H1 (cell line): ENCODE results near the gene LRRC37B. TPM values are rescaled to one million over a fixed set of nuclear protein-coding genes. Genes with fewer than 3 reads are reported as not detected.
A peak's percentile ranks its signal among the peaks of the same experiment; 100 is the strongest.
"Not testable (repeated sequence)": the region's sequence is repeated elsewhere in the genome, so short reads cannot be mapped to it uniquely, and the experiment has no call there.

Source experiments
- CTCF ChIA-PET: fragments of 300-600 bp; sonication (Branson Sonifier 250); formaldehyde crosslinking; loops from one replicate; lab custom pipeline; 2021; ENCODE audit not compliant: partially characterized antibody; lab: Charles Lee
- POLR2A ChIA-PET: fragments of 300-600 bp; sonication (Branson Sonifier 250); formaldehyde crosslinking; loops from one replicate; lab custom pipeline; 2021; ENCODE audit warnings: inconsistent platforms; ENCODE audit not compliant: partially characterized antibody; lab: Charles Lee
- DNase-seq, 2 experiments: peaks; one replicate each; pipeline versions ENCODE4 v3.0.0 to v3.0.0-alpha.2; 2010 to 2022; ENCODE audit warnings: low spot score in 2 of 2, low read depth in 1 of 2, mixed read lengths in 1 of 2
- FAIRE-seq: peaks from 2 replicates; lab custom pipeline; 2011; peaks lifted over from hg19 to GRCh38; lab: Jason Lieb, UNC
- H2AFZ ChIP-seq: 2 replicates; pipeline ENCODE4 v1.8.1; 2012; ENCODE audit warnings: low read length, inconsistent platforms
- H2AK5ac ChIP-seq: 2 replicates; pipeline ENCODE4 v1.6.1; 2013; ENCODE audit warnings: low read depth, low read length
- H2BK120ac ChIP-seq: replicated peaks from 2 replicates; pipeline ENCODE3; 2013; ENCODE audit warnings: low read depth, low read length, inconsistent platforms
- H2BK12ac ChIP-seq: 2 replicates; pipeline ENCODE4 v1.6.1; 2013; ENCODE audit warnings: low read depth, low read length
- H2BK15ac ChIP-seq: 2 replicates; pipeline ENCODE4 v1.6.1; 2013; ENCODE audit warnings: low read length
- H2BK20ac ChIP-seq: 2 replicates; pipeline ENCODE4 v1.6.1; 2013; ENCODE audit warnings: low read length
- H2BK5ac ChIP-seq: 2 replicates; pipeline ENCODE4 v1.6.1; 2013; ENCODE audit warnings: low read depth, low read length
- H3K14ac ChIP-seq: 2 replicates; pipeline ENCODE4 v1.6.1; 2013; ENCODE audit warnings: inconsistent platforms; ENCODE audit not compliant: insufficient read length
- H3K18ac ChIP-seq: 2 replicates; pipeline ENCODE4 v1.6.1; 2013; ENCODE audit warnings: low read length; ENCODE audit errors: extremely low read depth
- H3K23ac ChIP-seq: 2 replicates; pipeline ENCODE4 v1.6.1; 2013; ENCODE audit warnings: inconsistent platforms; ENCODE audit not compliant: insufficient read length
- H3K23me2 ChIP-seq: 2 replicates; pipeline ENCODE4 v1.6.1; 2013; ENCODE audit warnings: low read depth, low read length
- H3K27ac ChIP-seq: 2 replicates; pipeline ENCODE4 v1.6.1; 2011; ENCODE audit warnings: low read depth, low read length, inconsistent platforms
- H3K27me3 ChIP-seq, 4 experiments: replicated peaks in 1 of 4; 1 replicate in 1 of 4; 2 replicates in 3 of 4; pipeline versions ENCODE4 v1.6.1 to v1.8.1; 2011 to 2013; ENCODE audit warnings: low read length in 3 of 4, mild to moderate bottlenecking in 3 of 4, inconsistent platforms in 2 of 4, mixed read lengths in 2 of 4, moderate library complexity in 1 of 4; ENCODE audit not compliant: control insufficient read depth in 3 of 4, insufficient read depth in 3 of 4; ENCODE audit errors: extremely low read depth in 1 of 4
- H3K36me3 ChIP-seq, 4 experiments: 2 replicates each; pipeline versions ENCODE4 v1.6.1 to v1.8.1; 2011 to 2013; ENCODE audit warnings: mild to moderate bottlenecking in 4 of 4, low read length in 3 of 4, moderate library complexity in 2 of 4, control low read depth in 1 of 4, inconsistent platforms in 1 of 4; ENCODE audit not compliant: insufficient read depth in 4 of 4, control insufficient read depth in 2 of 4
- H3K4ac ChIP-seq: replicated peaks from 2 replicates; pipeline ENCODE3; 2013; ENCODE audit warnings: low read length, low read depth, mixed read lengths, inconsistent platforms; ENCODE audit not compliant: insufficient read length
- H3K4me1 ChIP-seq, 4 experiments: replicated peaks in 1 of 4; 1 replicate in 1 of 4; 2 replicates in 3 of 4; pipeline versions ENCODE4 v1.6.1 to v1.8.1; 2011 to 2013; ENCODE audit warnings: low read length in 3 of 4, inconsistent platforms in 2 of 4, mixed read lengths in 1 of 4; ENCODE audit not compliant: insufficient read depth in 4 of 4, control insufficient read depth in 3 of 4
- H3K4me2 ChIP-seq, 2 experiments: 2 replicates each; pipeline versions ENCODE4 v1.6.1 to v1.8.1; 2011 to 2013; ENCODE audit warnings: low read depth in 2 of 2, low read length in 2 of 2, control low read depth in 1 of 2, inconsistent platforms in 1 of 2, mild to moderate bottlenecking in 1 of 2; ENCODE audit not compliant: insufficient read depth in 1 of 2
- H3K4me3 ChIP-seq, 4 experiments: fragments of 200-600, 300-600 bp in 1 of 4; sonication (generic), shearing (Covaris generic), sonication (Bioruptor Twin) in 1 of 4; 2 replicates each; pipeline versions ENCODE4 v1.5.1 to v1.8.1; 2011 to 2016; ENCODE audit warnings: low read length in 4 of 4, low read depth in 3 of 4, control low read depth in 2 of 4, inconsistent platforms in 2 of 4, mild to moderate bottlenecking in 2 of 4, mixed read lengths in 1 of 4, moderate library complexity in 1 of 4; ENCODE audit not compliant: insufficient read depth in 2 of 4; ENCODE audit errors: extremely low read depth in 1 of 4
- H3K56ac ChIP-seq: replicated peaks from 2 replicates; pipeline ENCODE3; 2013; ENCODE audit warnings: low read depth, mild to moderate bottlenecking, mixed read lengths, low read length, inconsistent platforms; ENCODE audit not compliant: insufficient read length
- H3K79me1 ChIP-seq: 2 replicates; pipeline ENCODE4 v1.6.1; 2013; ENCODE audit warnings: low read depth, low read length, control low read depth
- H3K79me2 ChIP-seq, 2 experiments: 2 replicates each; pipeline versions ENCODE4 v1.6.1 to v1.8.1; 2012 to 2013; ENCODE audit warnings: low read length in 2 of 2, mild to moderate bottlenecking in 2 of 2, inconsistent platforms in 1 of 2; ENCODE audit not compliant: insufficient read depth in 2 of 2, control insufficient read depth in 1 of 2
- H3K9ac ChIP-seq, 4 experiments: replicated peaks in 1 of 4; 1 replicate in 1 of 4; 2 replicates in 3 of 4; pipeline versions ENCODE4 v1.6.1 to v1.8.1; 2011 to 2013; ENCODE audit warnings: low read depth in 3 of 4, low read length in 3 of 4, control low read depth in 2 of 4, mild to moderate bottlenecking in 2 of 4, moderate library complexity in 2 of 4, inconsistent platforms in 1 of 4; ENCODE audit errors: extremely low read depth in 1 of 4
- H3K9me3 ChIP-seq, 2 experiments: 2 replicates each; pipeline versions ENCODE4 v1.6.1 to v1.8.1; 2012 to 2013; ENCODE audit warnings: mild to moderate bottlenecking in 2 of 2, moderate library complexity in 2 of 2, control low read depth in 1 of 2, inconsistent platforms in 1 of 2, low read depth in 1 of 2, low read length in 1 of 2, mixed read lengths in 1 of 2; ENCODE audit not compliant: insufficient read depth in 2 of 2
- H4K20me1 ChIP-seq, 2 experiments: replicated peaks in 1 of 2; 2 replicates each; pipeline versions ENCODE3 to v1.8.1; 2011 to 2013; ENCODE audit warnings: inconsistent platforms in 2 of 2, low read length in 2 of 2, mild to moderate bottlenecking in 1 of 2; ENCODE audit not compliant: insufficient read depth in 2 of 2, control insufficient read depth in 1 of 2
- H4K5ac ChIP-seq: 2 replicates; pipeline ENCODE4 v1.6.1; 2013; ENCODE audit warnings: low read length, low read depth, mixed read lengths, inconsistent platforms; ENCODE audit not compliant: insufficient read length
- H4K8ac ChIP-seq: 2 replicates; pipeline ENCODE4 v1.8.0; 2013; ENCODE audit warnings: mild to moderate bottlenecking, moderate library complexity, low read length, inconsistent platforms; ENCODE audit not compliant: insufficient read depth; ENCODE audit errors: extremely low read depth
- H4K91ac ChIP-seq: replicated peaks from 2 replicates; pipeline ENCODE3; 2013; ENCODE audit warnings: low read length, mixed read lengths, inconsistent platforms; ENCODE audit not compliant: insufficient read length
- WGBS, 2 experiments: shearing (Covaris generic) in 1 of 2; methylation state at CpG; one replicate each; pipeline versions ENCODE4 v1.1.6 to v1.1.7; 2013 to 2015; ENCODE audit warnings: low lambda C conversion rate in 2 of 2, mixed read lengths in 2 of 2, inconsistent platforms in 1 of 2, low coverage in 1 of 2, missing lambda C conversion rate in 1 of 2; ENCODE audit not compliant: insufficient replicate concordance in 2 of 2, insufficient coverage in 1 of 2, insufficient read length in 1 of 2; ENCODE audit errors: extremely low coverage in 1 of 2, missing lambda C conversion rate in 1 of 2; 5-methylcytosine and 5-hydroxymethylcytosine counted together
- polyA plus RNA-seq, 7 experiments: library from polyadenylated mRNA; depleted of rRNA in 3 of 7; stranded (reverse) in 5 of 7; unstranded in 2 of 7; fragments of >200 nt in 5 of 7; fragments of 200-250 nt in 2 of 7; gene quantifications; 1 replicate in 5 of 7; 2 replicates in 1 of 7; 4 replicates in 1 of 7; pipeline versions ENCODE4 v1.2.1 to v1.2.3, GENCODE V29; 2011 to 2013; ENCODE audit warnings: missing spikeins in 2 of 7, mixed read lengths in 2 of 7
- total RNA-seq: library from RNA; stranded (reverse); fragmentation: NEBNext Ultra II Directional; extraction: Animal tissue kit (Norgen Biotek cat#: 25700); gene quantifications from 2 replicates; pipeline ENCODE4 v1.2.1, GENCODE V29; 2021

The LRRC37B gene
- total and polyA plus RNA-seq, 2 of the 8 experiments (the other 6 are each of a cell fraction or from before 2014, with no cell fraction given) = 16.0 to 19.0 TPM

GRCh38 chr17:32022554-32022953 is 15.4 kb downstream of the LRRC37B start:
- H2BK12ac ChIP-seq, H2BK20ac ChIP-seq, H3K23me2 ChIP-seq, H4K5ac ChIP-seq, H3K27ac ChIP-seq, H3K27me3 ChIP-seq, H3K18ac ChIP-seq, H2BK5ac ChIP-seq, H4K91ac ChIP-seq, H3K79me1 ChIP-seq, H3K4ac ChIP-seq, H3K9ac ChIP-seq, H2BK120ac ChIP-seq, CTCF ChIA-PET, H2AK5ac ChIP-seq, H2AFZ ChIP-seq, H3K4me1 ChIP-seq, H4K20me1 ChIP-seq, H4K8ac ChIP-seq, H3K79me2 ChIP-seq, H2BK15ac ChIP-seq, H3K14ac ChIP-seq, H3K56ac ChIP-seq, H3K4me3 ChIP-seq, H3K9me3 ChIP-seq, FAIRE-seq, H3K4me2 ChIP-seq, DNase-seq, H3K23ac ChIP-seq: not testable (repeated sequence)
- POLR2A ChIA-PET = interaction anchor here (2.0 kb wide), 1 partner anchor 15 kb away, joined by 8 read pairs; the partner anchor contains the start of gene LRRC37B
- H3K36me3 ChIP-seq = peaks cover 0 to 16% (median 5%) of the 10 kb centered on the region in 4 experiments; a peak in 5 of 8 replicates
- 97% methylated on average over 3 of the region's 5 CpGs; no CpG with 5 or more reads in 1 of the 2 experiments for WGBS, 2 experiments

DNA sequence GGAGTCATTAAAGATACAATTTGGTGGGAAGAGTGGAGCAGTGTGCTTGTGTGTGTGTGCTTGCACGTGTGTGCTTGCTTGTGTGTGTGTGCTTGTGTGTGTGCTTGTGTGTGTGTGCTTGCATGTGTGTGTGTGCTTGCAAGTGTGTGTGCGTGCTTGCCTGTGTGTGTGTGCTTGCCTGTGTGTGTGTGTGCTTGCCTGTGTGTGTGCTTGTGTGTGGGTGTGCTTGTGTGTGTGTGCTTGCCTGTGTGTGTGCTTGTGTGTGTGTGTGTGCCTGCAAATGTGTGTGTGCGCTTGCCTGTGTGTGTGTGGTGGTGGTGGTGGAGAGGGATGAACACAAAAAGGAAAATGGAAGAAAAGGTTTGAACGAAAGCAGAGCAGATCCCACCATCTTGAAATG is 20.1 kb downstream of the LRRC37B start:
- not testable (repeated sequence) for H2BK20ac ChIP-seq, FAIRE-seq

More for the DNA sequence above, 20.1 kb downstream of the LRRC37B start:
- H3K4ac ChIP-seq, H3K27ac ChIP-seq, H3K79me1 ChIP-seq, H3K9ac ChIP-seq, H3K36me3 ChIP-seq, H2BK15ac ChIP-seq, DNase-seq, POLR2A ChIA-PET, H3K23me2 ChIP-seq, CTCF ChIA-PET, H3K4me3 ChIP-seq, H3K79me2 ChIP-seq, H4K5ac ChIP-seq, H4K20me1 ChIP-seq, H4K91ac ChIP-seq, H3K27me3 ChIP-seq, H3K14ac ChIP-seq, H2AFZ ChIP-seq, H3K56ac ChIP-seq, H3K4me1 ChIP-seq, H3K23ac ChIP-seq, H4K8ac ChIP-seq, H2BK120ac ChIP-seq, H3K4me2 ChIP-seq, H3K9me3 ChIP-seq: not testable (repeated sequence)
- WGBS, 2 experiments = 71% methylated on average over 4 of the region's 4 CpGs; no CpG with 5 or more reads in 1 of the 2 experiments
- H2AK5ac ChIP-seq = peak overlapping the region; percentile 99
- H2BK12ac ChIP-seq = peak overlapping the region; percentile 68; the same call in 1 of the 2 replicates
- peak overlapping the region; percentile 94 for H2BK5ac ChIP-seq
- peak overlapping the region; percentile 9; the same call in 1 of the 2 replicates for H3K18ac ChIP-seq
